NCI-H2171 treated with DMSO at 0.1 percent for 48 hours (cell line): ENCODE measurements around the gene MYL7.
"Not testable (repeated sequence)": the region's sequence is repeated elsewhere in the genome, so short reads cannot be mapped to it uniquely, and the experiment has no call there.

Experiments used
- DNase-seq: peaks from one replicate; lab custom pipeline; 2025; lab: John Stamatoyannopoulos, UW

Gene MYL7

GRCh38 chr7:44131173-44132029 is 9.7 kb downstream of the MYL7 start:
- peak; percentile 49 for DNase-seq

- DNase-seq: peak; percentile 80
Observed at GRCh38 chr7:44128721-44129582, 12.2 kb downstream of the MYL7 start.

GRCh38 chr7:44127161-44127560 is 14.0 kb downstream of the MYL7 start:
- DNase-seq: peak; percentile 68

GRCh38 chr7:44126574-44126973 is 14.6 kb downstream of the MYL7 start:
- DNase-seq: not testable (repeated sequence)

- DNase-seq: no peak
Observed at GRCh38 chr7:44124822-44125202, 16.3 kb downstream of the MYL7 start.

GRCh38 chr7:44123190-44124003 is 17.7 kb downstream of the MYL7 start, which contains the start of gene POLD2:
Gene POLD2, minus strand, starts transcription at chr7:44123548. Its CDS starts 1,495 bp downstream, at chr7:44122053.
- DNase-seq: peak; percentile 96

GRCh38 chr7:44122529-44122928 is 18.6 kb downstream of the MYL7 start:
- no peak for DNase-seq

- DNase-seq: no peak
Observed at GRCh38 chr7:44121761-44122420, 19.2 kb downstream of the MYL7 start.

GRCh38 chr7:44120395-44120794 is 20.7 kb downstream of the MYL7 start:
- DNase-seq: no peak

- no peak for DNase-seq
Observed at GRCh38 chr7:44119829-44120380, 21.2 kb downstream of the MYL7 start.

GRCh38 chr7:44117801-44118429 is 23.2 kb downstream of the MYL7 start:
- DNase-seq: no peak

GRCh38 chr7:44116789-44117666 is 24.1 kb downstream of the MYL7 start:
- no peak for DNase-seq

GRCh38 chr7:44116087-44116788 is 24.9 kb downstream of the MYL7 start:
- DNase-seq: no peak

- DNase-seq: no peak
Observed at GRCh38 chr7:44114586-44115310, 26.4 kb downstream of the MYL7 start.

GRCh38 chr7:44113764-44114354 is 27.3 kb downstream of the MYL7 start:
- DNase-seq: no peak

- DNase-seq: no peak
Observed at GRCh38 chr7:44112997-44113763, 28.0 kb downstream of the MYL7 start.
